Occipital lobe (tissue), 2 donors: ENCODE results near the gene CRIM1. TPM values are rescaled to one million over a fixed set of nuclear protein-coding genes. Genes with fewer than 3 reads are reported as not detected.

Experiments
- DNase-seq: peaks from one replicate; lab custom pipeline; 2025; lab: John Stamatoyannopoulos, UW
- total RNA-seq: library from RNA; depleted of rRNA; stranded (reverse); fragments of >200 nt; gene quantifications from one replicate; pipeline ENCODE4 v1.2.3, GENCODE V29; 2014

The CRIM1 gene
- total RNA-seq, 1 donor from 2014 or later, result 105 TPM

- DNase-seq, result no peak
Measured at GRCh38 chr2:36455788-36456187, 100.2 kb downstream of the CRIM1 start.

- DNase-seq, result peak; percentile 10
Measured at GRCh38 chr2:36456227-36457175, 100.9 kb downstream of the CRIM1 start.

GRCh38 chr2:36458106-36458505 is 102.5 kb downstream of the CRIM1 start:
- DNase-seq, result no peak

GRCh38 chr2:36459725-36460137 is 104.2 kb downstream of the CRIM1 start:
- peak; percentile 1 for DNase-seq

GRCh38 chr2:36461039-36461681 is 105.6 kb downstream of the CRIM1 start:
- DNase-seq, result no peak

GRCh38 chr2:36462311-36462935 is 106.8 kb downstream of the CRIM1 start:
- DNase-seq, result no peak

GRCh38 chr2:36463365-36463764 is 107.8 kb downstream of the CRIM1 start:
- DNase-seq, result no peak

- DNase-seq, result no peak
Measured at GRCh38 chr2:36464006-36464721, 108.6 kb downstream of the CRIM1 start.

- no peak for DNase-seq
Measured at GRCh38 chr2:36466135-36466534, 110.6 kb downstream of the CRIM1 start.

GRCh38 chr2:36468463-36469105 is 113.0 kb downstream of the CRIM1 start:
- DNase-seq, result no peak

- DNase-seq, result no peak
Measured at GRCh38 chr2:36469106-36469477, 113.5 kb downstream of the CRIM1 start.

GRCh38 chr2:36469710-36470109 is 114.1 kb downstream of the CRIM1 start:
- DNase-seq, result no peak

- DNase-seq, result no peak
Measured at GRCh38 chr2:36473230-36473629, 117.7 kb downstream of the CRIM1 start.

GRCh38 chr2:36476411-36476810 is 120.8 kb downstream of the CRIM1 start:
- DNase-seq, result no peak

GRCh38 chr2:36477315-36477714 is 121.7 kb downstream of the CRIM1 start:
- no peak for DNase-seq

- no peak for DNase-seq
Measured at GRCh38 chr2:36477746-36478145, 122.2 kb downstream of the CRIM1 start.

GRCh38 chr2:36478332-36478738 is 122.8 kb downstream of the CRIM1 start:
- DNase-seq, result no peak

GRCh38 chr2:36478999-36479398 is 123.4 kb downstream of the CRIM1 start:
- no peak for DNase-seq

- no peak for DNase-seq
Measured at GRCh38 chr2:36479406-36479805, 123.8 kb downstream of the CRIM1 start.

- no peak for DNase-seq
Measured at GRCh38 chr2:36480028-36480427, 124.5 kb downstream of the CRIM1 start.

GRCh38 chr2:36480636-36481035 is 125.1 kb downstream of the CRIM1 start:
- DNase-seq, result no peak
